IMR-90 (cell line): ENCODE results near the gene CCDC181. TPM values are rescaled to one million over a fixed set of nuclear protein-coding genes. Genes with fewer than 3 reads are reported as not detected.

Experiments
- ATAC-seq: fragments of 200-7000 bp; cut with Tn5 transposase; 2 replicates; pipeline ENCODE4 v1.9.1; 2020; ENCODE audit warnings: low read depth, mild to moderate bottlenecking, moderate library complexity
- BruUV-seq: library from RNA; stranded (reverse); fragments of 400-500 nt; replicated peaks from 2 replicates; lab custom pipeline; 2021; lab: Mats Ljungman, UMichigan
- CTCF ChIA-PET: fragments of 300-600 bp; formaldehyde crosslinking; extraction: SDS; loops from one replicate; lab custom pipeline; 2021; ENCODE audit warnings: antibody characterized with exemption; lab: Yijun Ruan, JAX
- POLR2A ChIA-PET: fragments of 300-600 bp; sonication (Branson Sonifier 250); formaldehyde crosslinking; loops from one replicate; lab custom pipeline; 2022; ENCODE audit warnings: antibody characterized with exemption; ENCODE audit not compliant: unreplicated experiment; lab: Charles Lee
- DNase-seq: peaks from one replicate; pipeline ENCODE4 v3.0.0; 2013
- H2AFZ ChIP-seq: replicated peaks from 2 replicates; pipeline ENCODE3; 2013; ENCODE audit warnings: low read length, mild to moderate bottlenecking; ENCODE audit not compliant: poor library complexity
- H2AK5ac ChIP-seq: 2 replicates; pipeline ENCODE4 v1.6.1; 2013; ENCODE audit warnings: low read depth, low read length, inconsistent platforms
- H2AK9ac ChIP-seq: replicated peaks from 2 replicates; pipeline ENCODE3; 2013; ENCODE audit warnings: mild to moderate bottlenecking, low read depth, low read length, moderate library complexity; ENCODE audit not compliant: poor library complexity
- H2BK120ac ChIP-seq: 2 replicates; pipeline ENCODE4 v1.6.1; 2013; ENCODE audit warnings: low read depth, low read length, inconsistent platforms
- H2BK15ac ChIP-seq: 3 replicates; pipeline ENCODE4 v1.6.1; 2013; ENCODE audit warnings: low read depth, low read length, inconsistent platforms
- H2BK20ac ChIP-seq: 2 replicates; pipeline ENCODE4 v1.6.1; 2013; ENCODE audit warnings: low read depth, mild to moderate bottlenecking, inconsistent platforms, low read length, moderate library complexity
- H2BK5ac ChIP-seq: 2 replicates; pipeline ENCODE4 v1.6.1; 2013; ENCODE audit warnings: mild to moderate bottlenecking, low read depth, low read length, inconsistent platforms; ENCODE audit not compliant: poor library complexity, severe bottlenecking
- H3K14ac ChIP-seq: replicated peaks from 2 replicates; pipeline ENCODE4 v1.6.1; 2013; ENCODE audit warnings: low read depth, low read length, inconsistent platforms
- H3K18ac ChIP-seq: 2 replicates; pipeline ENCODE4 v1.6.1; 2013; ENCODE audit warnings: low read depth, low read length, control low read depth
- H3K23ac ChIP-seq: 2 replicates; pipeline ENCODE4 v1.6.1; 2013; ENCODE audit warnings: low read depth, low read length, inconsistent platforms
- H3K27ac ChIP-seq: 2 replicates; pipeline ENCODE4 v1.5.1; 2013; ENCODE audit warnings: mild to moderate bottlenecking, control low read depth, low read length; ENCODE audit not compliant: insufficient read depth
- H3K27me3 ChIP-seq: 2 replicates; pipeline ENCODE4 v1.6.1; 2013; ENCODE audit warnings: low read length; ENCODE audit not compliant: control insufficient read depth, insufficient read depth
- H3K36me3 ChIP-seq: 2 replicates; pipeline ENCODE4 v1.6.1; 2013; ENCODE audit warnings: low read length, mixed read lengths; ENCODE audit not compliant: control insufficient read depth, insufficient read depth
- H3K4ac ChIP-seq: 2 replicates; pipeline ENCODE4 v1.6.1; 2013; ENCODE audit warnings: low read depth, low read length, inconsistent platforms
- H3K4me1 ChIP-seq: 2 replicates; pipeline ENCODE4 v1.6.1; 2013; ENCODE audit warnings: low read length, mixed read lengths; ENCODE audit not compliant: control insufficient read depth, insufficient read depth
- H3K4me2 ChIP-seq: 2 replicates; pipeline ENCODE4 v1.6.1; 2013; ENCODE audit warnings: low read depth, mild to moderate bottlenecking, control low read depth, low read length, moderate library complexity
- H3K4me3 ChIP-seq: 2 replicates; pipeline ENCODE4 v1.5.1; 2013; ENCODE audit warnings: low read depth, mild to moderate bottlenecking, control low read depth, low read length, moderate library complexity; ENCODE audit not compliant: insufficient read depth
- H3K56ac ChIP-seq: 2 replicates; pipeline ENCODE4 v1.6.1; 2013; ENCODE audit warnings: low read length, inconsistent platforms; ENCODE audit not compliant: insufficient read depth; ENCODE audit errors: extremely low read depth
- H3K79me1 ChIP-seq, 2 experiments: 2 replicates each; pipeline ENCODE4 v1.6.1; 2013; ENCODE audit warnings: low read length in 2 of 2, inconsistent platforms in 1 of 2, low read depth in 1 of 2
- H3K9ac ChIP-seq: 2 replicates; pipeline ENCODE4 v1.6.1; 2013; ENCODE audit warnings: low read depth, low read length, control low read depth
- H3K9me1 ChIP-seq: 2 replicates; pipeline ENCODE4 v1.6.1; 2013; ENCODE audit warnings: low read length, inconsistent platforms; ENCODE audit not compliant: insufficient read depth
- H3K9me3 ChIP-seq: 2 replicates; pipeline ENCODE4 v1.6.1; 2013; ENCODE audit warnings: low read length; ENCODE audit not compliant: control insufficient read depth, insufficient read depth
- H4K20me1 ChIP-seq: 2 replicates; pipeline ENCODE4 v1.6.1; 2013; ENCODE audit warnings: low read length, inconsistent platforms; ENCODE audit not compliant: insufficient read depth
- H4K5ac ChIP-seq: 2 replicates; pipeline ENCODE4 v1.6.1; 2013; ENCODE audit warnings: mild to moderate bottlenecking, low read depth, low read length, control low read depth
- H4K8ac ChIP-seq, 2 experiments: 2 replicates each; pipeline ENCODE4 v1.6.1; 2013; ENCODE audit warnings: low read depth in 2 of 2, low read length in 2 of 2, control low read depth in 1 of 2, inconsistent platforms in 1 of 2
- H4K91ac ChIP-seq: 2 replicates; pipeline ENCODE4 v1.6.1; 2013; ENCODE audit warnings: low read depth, low read length, inconsistent platforms; ENCODE audit not compliant: insufficient read depth
- BHLHE40 ChIP-seq: fragments of 150-350 bp; IDR thresholded peaks from 2 replicates; pipeline ENCODE4 v1.6.1; 2016; ENCODE audit warnings: mild to moderate bottlenecking, low read depth, low read length
- ELK1 ChIP-seq: fragments of 150-350 bp; IDR thresholded peaks from 2 replicates; pipeline ENCODE4 v1.6.1; 2016; ENCODE audit warnings: low read depth, mild to moderate bottlenecking, low read length, moderate library complexity, borderline replicate concordance
- RAD21 ChIP-seq: IDR thresholded peaks from 2 replicates; pipeline ENCODE4 v1.6.1; 2012; ENCODE audit warnings: low read length, improper control_type of control experiment
- RFX5 ChIP-seq: IDR thresholded peaks from 2 replicates; pipeline ENCODE4 v1.8.0; 2012; ENCODE audit warnings: low read depth, mild to moderate bottlenecking, low read length, moderate library complexity
- WGBS, 2 experiments: methylation state at CpG; one replicate each; pipeline versions ENCODE4 v1.1.5 to v1.1.7; 2013; ENCODE audit warnings: missing lambda C conversion rate in 2 of 2; ENCODE audit not compliant: insufficient read length in 1 of 2; ENCODE audit errors: extremely low coverage in 2 of 2; 5-methylcytosine and 5-hydroxymethylcytosine counted together
- dilution Hi-C: fragments of 300-500 bp; cut with HindIII; formaldehyde crosslinking; loops from one replicate; pipeline ENCODE4 v1.14.3; 2018; ENCODE audit warnings: low sequenced_read_pairs; ENCODE audit not compliant: unreplicated experiment
- in situ Hi-C: fragments of 300-500 bp; cut with MboI; formaldehyde crosslinking; loops from 3 replicates; pipeline ENCODE4 v1.14.3; 2019; ENCODE audit warnings: low sequenced_read_pairs, inconsistent platforms, mixed read lengths
- intact Hi-C: fragments of 100-400 bp; cut with micrococcal nuclease; formaldehyde crosslinking; loops from 2 replicates; pipeline ENCODE4 v1.10.0; 2022
- polyA plus RNA-seq, 3 experiments: library from polyadenylated mRNA; depleted of rRNA; stranded (reverse); fragments of >200 nt; gene quantifications; 2 replicates each; pipeline ENCODE4 v1.2.3, GENCODE V29; 2012; ENCODE audit warnings: low replicate concordance in 1 of 3
- total RNA-seq: library from RNA; depleted of rRNA; stranded (reverse); fragments of >200 nt; gene quantifications from 2 replicates; pipeline ENCODE4 v1.2.3, GENCODE V29; 2012

The CCDC181 gene
- total and polyA plus RNA-seq, 2 of the 4 experiments (the other 2 are of a cell fraction) = 0.03 TPM; not detected in 1

GRCh38 chr1:169456029-169456428 is 28.8 kb upstream of the CCDC181 start:
- Histone ChIP-seq H2AK9ac (no peak overlapping the region), H3K9me3 (no peaks in the 10 kb centered on the region), H2BK5ac (no peak overlapping the region), H2BK15ac (no peak overlapping the region), H3K4ac (no peak overlapping the region), H2AK5ac (no peak overlapping the region), H3K9me1 (no peaks in the 10 kb centered on the region), H2BK20ac (no peak overlapping the region), H4K91ac (no peak overlapping the region), H3K9ac (no peak overlapping the region), H4K8ac (no peak overlapping the region), H3K56ac (no peak overlapping the region), H3K14ac (no peak overlapping the region), H4K20me1 (no peaks in the 10 kb centered on the region), H3K4me1 (no peaks in the 10 kb centered on the region), H2BK120ac (no peak overlapping the region), H3K36me3 (no peaks in the 10 kb centered on the region), H3K23ac (no peak overlapping the region), H3K79me1 (no peaks in the 10 kb centered on the region), H2AFZ (no peak overlapping the region), H3K18ac (no peak overlapping the region), H4K5ac (no peak overlapping the region), H3K27me3 (no peaks in the 10 kb centered on the region), H3K27ac (no peak overlapping the region), H3K4me2 (no peak overlapping the region), H3K4me3 (no peak overlapping the region)
- dilution Hi-C loops (no loop called here), intact Hi-C loops (no loop called here), in situ Hi-C loops (no loop called here)
- no TSS peak for BruUV-seq
- TF ChIP-seq RFX5 (no peak), ELK1 (no peak), BHLHE40 (no peak), RAD21 (no peak)
- ChIA-PET CTCF (no interaction called here), POLR2A (no interaction called here)
- ATAC-seq (no peak), DNase-seq (no peak)
- no CpG with 5 or more reads among the region's 2 CpGs for WGBS, 2 experiments
